Measurements from ENCODE around the gene BTG1. TPM values are rescaled to one million over a fixed set of nuclear protein-coding genes. Genes with fewer than 3 reads are reported as not detected.

The BTG1 gene
- total and polyA plus RNA-seq, 8 donors = 87.9 to 308 (median 262) TPM

GRCh38 chr12:92129609-92130008 lies 16.0 kb downstream of the BTG1 start:
- peaks cover 37 to 82% of the 10 kb centered on the region in 2 donors for H3K4me1 ChIP-seq
- ATAC-seq (no peak), DNase-seq (no peak)
- intact Hi-C loops (cut with DNase I) = no loop called here
- TF ChIP-seq CTCF (IDR thresholded peaks at IDR 0.05) = no peak
- no peaks in the 10 kb centered on the region for H3K36me3 ChIP-seq
- H3K27me3 ChIP-seq = no peaks in the 10 kb centered on the region
- H3K4me3 ChIP-seq = no peak overlapping the region
- H3K27ac ChIP-seq = peak overlapping the region in 1 of 2 donors; percentile 99
- H3K9me3 ChIP-seq = no peaks in the 10 kb centered on the region

GRCh38 chr12:92128612-92129011 lies 17.0 kb downstream of the BTG1 start:
- no peaks in the 10 kb centered on the region for H3K27me3 ChIP-seq
- H3K4me1 ChIP-seq = peaks cover 28 to 82% of the 10 kb centered on the region in 2 donors
- no peaks in the 10 kb centered on the region for H3K36me3 ChIP-seq
- no peak overlapping the region for H3K4me3 ChIP-seq
- DNase-seq (no peak), ATAC-seq (no peak)
- H3K27ac ChIP-seq = peak overlapping the region in 1 of 2 donors; percentile 50
- intact Hi-C loops (cut with DNase I) = no loop called here
- no peaks in the 10 kb centered on the region for H3K9me3 ChIP-seq
- TF ChIP-seq CTCF (IDR thresholded peaks at IDR 0.05) = no peak

- Histone ChIP-seq H3K27me3 (no peaks in the 10 kb centered on the region), H3K27ac (peak overlapping the region; percentile 53 to 83), H3K4me3 (no peak overlapping the region), H3K36me3 (no peaks in the 10 kb centered on the region), H3K9me3 (peaks cover 0 to 10% of the 10 kb centered on the region in 2 donors), H3K4me1 (peaks cover 0 to 53% of the 10 kb centered on the region in 2 donors)
- ATAC-seq (no peak), DNase-seq (no peak)
- intact Hi-C loops (cut with DNase I) = no loop called here
- TF ChIP-seq CTCF (IDR thresholded peaks at IDR 0.05) = no peak
These were observed 21.0 kb downstream of the BTG1 start for GRCh38 chr12:92124689-92125029.

GRCh38 chr12:92123780-92124688 lies 21.6 kb downstream of the BTG1 start:
- no peak for DNase-seq
- peaks cover 0 to 17% of the 10 kb centered on the region in 2 donors for H3K9me3 ChIP-seq
- intact Hi-C loops (cut with DNase I) = no loop called here
- H3K27me3 ChIP-seq = no peaks in the 10 kb centered on the region
- no peak for TF ChIP-seq CTCF (IDR thresholded peaks at IDR 0.05)
- ATAC-seq = peak; percentile 10
- peaks cover 0 to 52% of the 10 kb centered on the region in 2 donors for H3K4me1 ChIP-seq
- no peak overlapping the region for H3K4me3 ChIP-seq
- H3K27ac ChIP-seq = peak overlapping the region; percentile 53 to 83
- no peaks in the 10 kb centered on the region for H3K36me3 ChIP-seq

GRCh38 chr12:92122941-92123779 lies 22.5 kb downstream of the BTG1 start:
- DNase-seq (no peak), ATAC-seq (no peak)
- peak overlapping the region in 1 of 2 donors; percentile 83 for H3K27ac ChIP-seq
- peaks cover 0 to 17% of the 10 kb centered on the region in 2 donors for H3K9me3 ChIP-seq
- H3K36me3 ChIP-seq = no peaks in the 10 kb centered on the region
- no peaks in the 10 kb centered on the region for H3K27me3 ChIP-seq
- no peak overlapping the region for H3K4me3 ChIP-seq
- TF ChIP-seq CTCF (IDR thresholded peaks at IDR 0.05) = no peak
- intact Hi-C loops (cut with DNase I) = no loop called here
- H3K4me1 ChIP-seq = peaks cover 0 to 43% of the 10 kb centered on the region in 2 donors

All from left lung (tissue), 10 donors.